CD4-positive, CD25-positive, alpha-beta regulatory T cell (primary cell): Measurements from ENCODE around the gene RNPC3. TPM values are rescaled to one million over a fixed set of nuclear protein-coding genes. Genes with fewer than 3 reads are reported as not detected.

Experiments
- ATAC-seq, 2 donors: fragments of 150-1000 bp; cut with Tn5 transposase; one replicate each; pipeline ENCODE4 v1.10.0; 2021; ENCODE audit warnings: low read depth in 2 of 2, moderate number of reproducible peaks in 2 of 2, moderate library complexity in 1 of 2
- DNase-seq, 3 donors: peaks; one replicate each; pipeline versions ENCODE4 v3.0.0 to v3.0.0-alpha.2; 2012 to 2022; ENCODE audit warnings: mixed read lengths in 1 of 3
- H3K27ac ChIP-seq: one replicate; pipeline ENCODE4 v1.7.0; 2013; ENCODE audit warnings: mild to moderate bottlenecking, low read length; ENCODE audit not compliant: insufficient read depth, poor library complexity, severe bottlenecking
- H3K27me3 ChIP-seq: one replicate; pipeline ENCODE4 v1.7.0; 2013; ENCODE audit warnings: low read length; ENCODE audit not compliant: control insufficient read depth, insufficient read depth
- H3K36me3 ChIP-seq: one replicate; pipeline ENCODE4 v1.7.0; 2013; ENCODE audit warnings: mild to moderate bottlenecking, low read length, moderate library complexity; ENCODE audit not compliant: control insufficient read depth, insufficient read depth
- H3K4me1 ChIP-seq: 2 replicates; pipeline ENCODE4 v1.7.0; 2013; ENCODE audit warnings: mild to moderate bottlenecking, low read length; ENCODE audit not compliant: insufficient read depth, control insufficient read depth, poor library complexity, severe bottlenecking
- H3K4me3 ChIP-seq: one replicate; pipeline ENCODE4 v1.7.0; 2013; ENCODE audit warnings: low read depth, mild to moderate bottlenecking, low read length, moderate library complexity
- H3K9me3 ChIP-seq, 2 experiments: 1 replicate in 1 of 2; 2 replicates in 1 of 2; pipeline ENCODE4 v1.7.0; 2013; ENCODE audit warnings: low read length in 2 of 2, mild to moderate bottlenecking in 1 of 2, moderate library complexity in 1 of 2; ENCODE audit not compliant: control insufficient read depth in 2 of 2
- H3K27ac Mint-ChIP-seq, 3 donors: one replicate each; pipeline ENCODE4 v1.8.0; 2020 to 2022; ENCODE audit warnings: mild to moderate bottlenecking in 3 of 3, mixed read lengths in 3 of 3, moderate library complexity in 2 of 3
- H3K27me3 Mint-ChIP-seq: one replicate; pipeline ENCODE4 v1.8.0; 2022; ENCODE audit warnings: mild to moderate bottlenecking, mixed read lengths
- H3K36me3 Mint-ChIP-seq: one replicate; pipeline ENCODE4 v1.8.0; 2020; ENCODE audit warnings: mixed read lengths
- H3K4me1 Mint-ChIP-seq, 4 donors: one replicate each; pipeline ENCODE4 v1.8.0; 2020 to 2022; ENCODE audit warnings: mixed read lengths in 4 of 4, mild to moderate bottlenecking in 1 of 4
- H3K4me3 Mint-ChIP-seq, 4 donors: one replicate each; pipeline ENCODE4 v1.8.0; 2020 to 2022; ENCODE audit warnings: mild to moderate bottlenecking in 4 of 4, mixed read lengths in 4 of 4, moderate library complexity in 3 of 4
- H3K9me3 Mint-ChIP-seq, 7 donors: one replicate each; pipeline ENCODE4 v1.8.0; 2020 to 2022; ENCODE audit warnings: mixed read lengths in 7 of 7, mild to moderate bottlenecking in 3 of 7, moderate library complexity in 2 of 7
- polyA plus RNA-seq, 4 donors: library from polyadenylated mRNA; unstranded; fragments of 300-500 nt; fragmentation: Illumina TruSeq; gene quantifications; one replicate each; pipeline ENCODE4 v1.2.3, GENCODE V29; 2021
- total RNA-seq: library from RNA; stranded (reverse); gene quantifications from one replicate; pipeline ENCODE4 v1.2.3, GENCODE V29; 2022

The RNPC3 gene
- total and polyA plus RNA-seq, 5 donors from 2014 or later, result 15.3 to 51.1 (median 20.4) TPM

GRCh38 chr1:103525114-103525606, 339 bp upstream of the RNPC3 start:
- peak overlapping the region; percentile 94 for H3K27ac ChIP-seq
- Mint-ChIP-seq H3K27ac (peak overlapping the region; percentile 26 to 98 (median 83)), H3K4me1 (peaks cover 28 to 44% (median 38%) of the 10 kb centered on the region in 4 donors), H3K4me3 (peak overlapping the region; percentile 83 to 99 (median 87)), H3K36me3 (peaks cover 14% of the 10 kb centered on the region), H3K27me3 (peaks cover 5% of the 10 kb centered on the region), H3K9me3 (peaks cover 0 to 1% (median 0%) of the 10 kb centered on the region in 7 donors)
- no peaks in the 10 kb centered on the region for H3K9me3 ChIP-seq
- peak overlapping the region; percentile 90 for H3K4me3 ChIP-seq
- H3K36me3 ChIP-seq, result peaks cover 8% of the 10 kb centered on the region
- ATAC-seq, result peak; percentile 47 to 51
- DNase-seq, result peak in 2 of 3 donors; percentile 44 to 53
- no peaks in the 10 kb centered on the region for H3K27me3 ChIP-seq
- H3K4me1 ChIP-seq, result peaks cover 40% of the 10 kb centered on the region

GRCh38 chr1:103527331-103527730, 1.8 kb downstream of the RNPC3 start:
- H3K9me3 Mint-ChIP-seq, result peaks cover 0 to 1% (median 0%) of the 10 kb centered on the region in 7 donors
- H3K9me3 ChIP-seq, result no peaks in the 10 kb centered on the region
- H3K27me3 ChIP-seq, result no peaks in the 10 kb centered on the region
- no peak for ATAC-seq
- H3K36me3 ChIP-seq, result peaks cover 8% of the 10 kb centered on the region
- peak overlapping the region; percentile 93 for H3K4me3 ChIP-seq
- H3K4me1 ChIP-seq, result peaks cover 48% of the 10 kb centered on the region
- H3K4me1 Mint-ChIP-seq, result peaks cover 40 to 65% (median 58%) of the 10 kb centered on the region in 4 donors
- peak in 1 of 3 donors; percentile 23 for DNase-seq
- H3K36me3 Mint-ChIP-seq, result peaks cover 31% of the 10 kb centered on the region
- peaks cover 5% of the 10 kb centered on the region for H3K27me3 Mint-ChIP-seq
- H3K27ac ChIP-seq, result no peak overlapping the region
- peak overlapping the region in 2 of 3 donors; percentile 57 to 59 for H3K27ac Mint-ChIP-seq
- H3K4me3 Mint-ChIP-seq, result peak overlapping the region; percentile 85 to 99 (median 98)

GRCh38 chr1:103529746-103530145, 4.2 kb downstream of the RNPC3 start:
- Histone ChIP-seq H3K4me3 (peak overlapping the region; percentile 29), H3K9me3 (no peaks in the 10 kb centered on the region), H3K4me1 (peaks cover 52% of the 10 kb centered on the region), H3K36me3 (peaks cover 16% of the 10 kb centered on the region), H3K27ac (no peak overlapping the region), H3K27me3 (no peaks in the 10 kb centered on the region)
- H3K9me3 Mint-ChIP-seq, result peaks cover 0 to 1% (median 0%) of the 10 kb centered on the region in 7 donors
- H3K27me3 Mint-ChIP-seq, result peaks cover 5% of the 10 kb centered on the region
- peaks cover 39% of the 10 kb centered on the region for H3K36me3 Mint-ChIP-seq
- H3K4me3 Mint-ChIP-seq, result peak overlapping the region in 3 of 4 donors; percentile 8 to 62 (median 56)
- peak; percentile 48 to 50 for ATAC-seq
- peak in 1 of 3 donors; percentile 47 for DNase-seq
- H3K27ac Mint-ChIP-seq, result peak overlapping the region in 1 of 3 donors; percentile 20
- H3K4me1 Mint-ChIP-seq, result peaks cover 43 to 84% (median 75%) of the 10 kb centered on the region in 4 donors

- Mint-ChIP-seq H3K9me3 (no peaks in the 10 kb centered on the region), H3K4me3 (no peak overlapping the region), H3K4me1 (peaks cover 12 to 17% (median 15%) of the 10 kb centered on the region in 4 donors), H3K36me3 (peaks cover 50% of the 10 kb centered on the region), H3K27me3 (no peaks in the 10 kb centered on the region), H3K27ac (no peak overlapping the region)
- H3K27me3 ChIP-seq, result no peaks in the 10 kb centered on the region
- H3K9me3 ChIP-seq, result no peaks in the 10 kb centered on the region
- H3K36me3 ChIP-seq, result peaks cover 86% of the 10 kb centered on the region
- DNase-seq (no peak), ATAC-seq (no peak)
- H3K4me3 ChIP-seq, result no peak overlapping the region
- no peaks in the 10 kb centered on the region for H3K4me1 ChIP-seq
- no peak overlapping the region for H3K27ac ChIP-seq
Measured at GRCh38 chr1:103538226-103538625, 12.7 kb downstream of the RNPC3 start.

GRCh38 chr1:103541431-103541830, 15.9 kb downstream of the RNPC3 start:
- ATAC-seq (no peak), DNase-seq (no peak)
- Histone ChIP-seq H3K4me1 (no peaks in the 10 kb centered on the region), H3K4me3 (no peak overlapping the region), H3K27me3 (no peaks in the 10 kb centered on the region), H3K36me3 (peaks cover 92% of the 10 kb centered on the region), H3K27ac (no peak overlapping the region), H3K9me3 (no peaks in the 10 kb centered on the region)
- Mint-ChIP-seq H3K4me3 (peak overlapping the region in 1 of 4 donors; percentile 8), H3K27ac (peak overlapping the region in 1 of 3 donors; percentile 24), H3K27me3 (no peaks in the 10 kb centered on the region), H3K9me3 (no peaks in the 10 kb centered on the region), H3K4me1 (peaks cover 2 to 17% (median 8%) of the 10 kb centered on the region in 4 donors), H3K36me3 (peaks cover 57% of the 10 kb centered on the region)

GRCh38 chr1:103546496-103546895, 21.0 kb downstream of the RNPC3 start:
- H3K9me3 ChIP-seq, result no peaks in the 10 kb centered on the region
- no peaks in the 10 kb centered on the region for H3K27me3 ChIP-seq
- Mint-ChIP-seq H3K27ac (no peak overlapping the region), H3K4me1 (peaks cover 2 to 14% (median 4%) of the 10 kb centered on the region in 4 donors), H3K36me3 (peaks cover 66% of the 10 kb centered on the region), H3K4me3 (no peak overlapping the region), H3K27me3 (no peaks in the 10 kb centered on the region), H3K9me3 (no peaks in the 10 kb centered on the region)
- no peak overlapping the region for H3K27ac ChIP-seq
- H3K4me1 ChIP-seq, result no peaks in the 10 kb centered on the region
- no peak for DNase-seq
- peaks cover 95% of the 10 kb centered on the region for H3K36me3 ChIP-seq
- H3K4me3 ChIP-seq, result no peak overlapping the region
- ATAC-seq, result no peak

GRCh38 chr1:103547840-103548239, 22.3 kb downstream of the RNPC3 start:
- Histone ChIP-seq H3K4me1 (no peaks in the 10 kb centered on the region), H3K27me3 (no peaks in the 10 kb centered on the region), H3K4me3 (no peak overlapping the region), H3K9me3 (no peaks in the 10 kb centered on the region), H3K36me3 (peaks cover 95% of the 10 kb centered on the region), H3K27ac (no peak overlapping the region)
- DNase-seq (no peak), ATAC-seq (no peak)
- Mint-ChIP-seq H3K4me1 (peaks cover 0 to 6% (median 0%) of the 10 kb centered on the region in 4 donors), H3K4me3 (no peak overlapping the region), H3K9me3 (no peaks in the 10 kb centered on the region), H3K27ac (no peak overlapping the region), H3K27me3 (no peaks in the 10 kb centered on the region), H3K36me3 (peaks cover 60% of the 10 kb centered on the region)

GRCh38 chr1:103560427-103560826, 34.9 kb downstream of the RNPC3 start:
- no peak overlapping the region for H3K27ac Mint-ChIP-seq
- no peak for ATAC-seq
- H3K4me3 Mint-ChIP-seq, result no peak overlapping the region

More at GRCh38 chr1:103560427-103560826, 34.9 kb downstream of the RNPC3 start:
- Mint-ChIP-seq H3K9me3 (no peaks in the 10 kb centered on the region), H3K27me3 (no peaks in the 10 kb centered on the region), H3K36me3 (peaks cover 19% of the 10 kb centered on the region), H3K4me1 (peaks cover 3 to 15% (median 9%) of the 10 kb centered on the region in 4 donors)
- Histone ChIP-seq H3K36me3 (peaks cover 12% of the 10 kb centered on the region), H3K9me3 (no peaks in the 10 kb centered on the region), H3K27me3 (no peaks in the 10 kb centered on the region), H3K27ac (no peak overlapping the region), H3K4me1 (no peaks in the 10 kb centered on the region), H3K4me3 (no peak overlapping the region)
- no peak for DNase-seq
